Adrenal gland (tissue), 5 donors: ENCODE data around the gene DOCK6.

Experiments used
- POLR2A ChIP-seq, 2 donors: fragments of 450-650 bp; IDR thresholded peaks; one replicate each; pipeline ENCODE4 v1.6.1; 2017; ENCODE audit warnings: antibody characterized with exemption in 2 of 2, mild to moderate bottlenecking in 2 of 2, moderate library complexity in 1 of 2
- TF ChIP-seq, protein P1 (sequence below), 6 experiments: fragments of 450-650 bp in 4 of 6; fragments of 200-600 bp in 2 of 6; sonication (generic) in 1 of 6; IDR thresholded peaks; 1 replicate in 5 of 6; 2 replicates in 1 of 6; pipeline versions ENCODE4 v1.5.1 to v1.8.0; 2016 to 2021; ENCODE audit warnings: antibody characterized with exemption in 6 of 6, mild to moderate bottlenecking in 2 of 6, moderate library complexity in 1 of 6
- donor health status: DM: no; HTN: no; CAD: no.

DNA sequence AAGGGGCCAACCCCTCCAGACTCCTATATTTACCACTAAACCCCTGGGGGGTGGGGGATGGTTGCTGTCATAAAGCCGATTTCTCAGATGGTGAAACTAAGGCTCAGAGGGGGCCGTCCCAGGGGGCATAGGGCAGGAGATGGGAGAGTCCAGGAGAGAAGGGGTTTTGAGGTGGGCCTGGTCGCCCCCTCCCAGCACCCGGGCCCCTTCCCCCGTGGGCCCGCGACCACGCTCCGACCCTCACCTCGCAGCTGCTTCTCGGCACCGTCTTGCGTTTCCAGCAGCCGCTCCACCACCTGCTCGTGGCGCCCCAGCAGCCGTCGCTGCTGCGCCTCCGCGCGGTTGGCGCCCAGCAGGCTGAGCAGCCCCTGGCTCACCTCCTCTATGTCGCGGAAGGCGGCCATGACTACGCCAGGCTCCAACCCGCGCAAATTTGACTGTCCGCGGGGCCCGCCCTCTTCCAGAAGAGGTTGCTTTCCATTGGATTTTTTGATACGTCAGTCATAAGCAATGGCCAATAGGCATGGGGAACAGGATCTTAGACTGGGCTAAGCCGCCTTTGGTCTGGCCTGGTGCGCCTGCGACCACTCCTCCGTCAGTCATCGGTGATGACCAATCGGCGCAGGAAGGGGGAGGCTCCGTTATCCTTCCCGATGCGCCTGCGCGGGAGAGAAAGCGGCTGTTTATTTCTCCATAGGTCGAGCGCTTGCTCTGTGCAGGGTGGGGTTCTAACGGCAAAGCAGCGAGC, 106.8 kb downstream of the DOCK6 start, which contains the start of gene SPC24:
- no peak for TF ChIP-seq POLR2A (IDR thresholded peaks at IDR 0.05)
- TF ChIP-seq, protein P1, sequence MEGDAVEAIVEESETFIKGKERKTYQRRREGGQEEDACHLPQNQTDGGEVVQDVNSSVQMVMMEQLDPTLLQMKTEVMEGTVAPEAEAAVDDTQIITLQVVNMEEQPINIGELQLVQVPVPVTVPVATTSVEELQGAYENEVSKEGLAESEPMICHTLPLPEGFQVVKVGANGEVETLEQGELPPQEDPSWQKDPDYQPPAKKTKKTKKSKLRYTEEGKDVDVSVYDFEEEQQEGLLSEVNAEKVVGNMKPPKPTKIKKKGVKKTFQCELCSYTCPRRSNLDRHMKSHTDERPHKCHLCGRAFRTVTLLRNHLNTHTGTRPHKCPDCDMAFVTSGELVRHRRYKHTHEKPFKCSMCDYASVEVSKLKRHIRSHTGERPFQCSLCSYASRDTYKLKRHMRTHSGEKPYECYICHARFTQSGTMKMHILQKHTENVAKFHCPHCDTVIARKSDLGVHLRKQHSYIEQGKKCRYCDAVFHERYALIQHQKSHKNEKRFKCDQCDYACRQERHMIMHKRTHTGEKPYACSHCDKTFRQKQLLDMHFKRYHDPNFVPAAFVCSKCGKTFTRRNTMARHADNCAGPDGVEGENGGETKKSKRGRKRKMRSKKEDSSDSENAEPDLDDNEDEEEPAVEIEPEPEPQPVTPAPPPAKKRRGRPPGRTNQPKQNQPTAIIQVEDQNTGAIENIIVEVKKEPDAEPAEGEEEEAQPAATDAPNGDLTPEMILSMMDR (IDR thresholded peaks at IDR 0.05), result no peak
